ENCODE data around the gene C5orf46.

- TF ChIP-seq CTCF (conservative IDR thresholded peaks at IDR 0.05; ENCODE audit: low read depth in 2 of 2) (no peak), EZH2 (IDR thresholded peaks at IDR 0.05; ENCODE audit: low read depth, unreplicated experiment) (no peak), CREB1 (CRISPR knock-in tag; IDR thresholded peaks at IDR 0.05; ENCODE audit: low read depth) (no peak), POLR2AphosphoS5 (IDR thresholded peaks at IDR 0.05; ENCODE audit: low read depth) (no peak; the same call in 1 of the 2 replicates), EZH2phosphoT487 (IDR thresholded peaks at IDR 0.05; ENCODE audit: unreplicated experiment) (no peak), ZNF462 (CRISPR knock-in tag; IDR thresholded peaks at IDR 0.05) (no peak), ZNF331 (CRISPR knock-in tag; IDR thresholded peaks at IDR 0.05; ENCODE audit: low read depth) (no peak), NANOG (IDR thresholded peaks at IDR 0.05; ENCODE audit: borderline replicate concordance) (no peak), ZNF114 (CRISPR knock-in tag; IDR thresholded peaks at IDR 0.05) (no peak), JUNB (IDR thresholded peaks at IDR 0.05; ENCODE audit: unreplicated experiment) (no peak)
- TF ChIP-seq, protein P1, sequence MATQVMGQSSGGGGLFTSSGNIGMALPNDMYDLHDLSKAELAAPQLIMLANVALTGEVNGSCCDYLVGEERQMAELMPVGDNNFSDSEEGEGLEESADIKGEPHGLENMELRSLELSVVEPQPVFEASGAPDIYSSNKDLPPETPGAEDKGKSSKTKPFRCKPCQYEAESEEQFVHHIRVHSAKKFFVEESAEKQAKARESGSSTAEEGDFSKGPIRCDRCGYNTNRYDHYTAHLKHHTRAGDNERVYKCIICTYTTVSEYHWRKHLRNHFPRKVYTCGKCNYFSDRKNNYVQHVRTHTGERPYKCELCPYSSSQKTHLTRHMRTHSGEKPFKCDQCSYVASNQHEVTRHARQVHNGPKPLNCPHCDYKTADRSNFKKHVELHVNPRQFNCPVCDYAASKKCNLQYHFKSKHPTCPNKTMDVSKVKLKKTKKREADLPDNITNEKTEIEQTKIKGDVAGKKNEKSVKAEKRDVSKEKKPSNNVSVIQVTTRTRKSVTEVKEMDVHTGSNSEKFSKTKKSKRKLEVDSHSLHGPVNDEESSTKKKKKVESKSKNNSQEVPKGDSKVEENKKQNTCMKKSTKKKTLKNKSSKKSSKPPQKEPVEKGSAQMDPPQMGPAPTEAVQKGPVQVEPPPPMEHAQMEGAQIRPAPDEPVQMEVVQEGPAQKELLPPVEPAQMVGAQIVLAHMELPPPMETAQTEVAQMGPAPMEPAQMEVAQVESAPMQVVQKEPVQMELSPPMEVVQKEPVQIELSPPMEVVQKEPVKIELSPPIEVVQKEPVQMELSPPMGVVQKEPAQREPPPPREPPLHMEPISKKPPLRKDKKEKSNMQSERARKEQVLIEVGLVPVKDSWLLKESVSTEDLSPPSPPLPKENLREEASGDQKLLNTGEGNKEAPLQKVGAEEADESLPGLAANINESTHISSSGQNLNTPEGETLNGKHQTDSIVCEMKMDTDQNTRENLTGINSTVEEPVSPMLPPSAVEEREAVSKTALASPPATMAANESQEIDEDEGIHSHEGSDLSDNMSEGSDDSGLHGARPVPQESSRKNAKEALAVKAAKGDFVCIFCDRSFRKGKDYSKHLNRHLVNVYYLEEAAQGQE (IDR thresholded peaks at IDR 0.05; ENCODE audit: unreplicated experiment): no peak
- TF ChIP-seq, protein P2, sequence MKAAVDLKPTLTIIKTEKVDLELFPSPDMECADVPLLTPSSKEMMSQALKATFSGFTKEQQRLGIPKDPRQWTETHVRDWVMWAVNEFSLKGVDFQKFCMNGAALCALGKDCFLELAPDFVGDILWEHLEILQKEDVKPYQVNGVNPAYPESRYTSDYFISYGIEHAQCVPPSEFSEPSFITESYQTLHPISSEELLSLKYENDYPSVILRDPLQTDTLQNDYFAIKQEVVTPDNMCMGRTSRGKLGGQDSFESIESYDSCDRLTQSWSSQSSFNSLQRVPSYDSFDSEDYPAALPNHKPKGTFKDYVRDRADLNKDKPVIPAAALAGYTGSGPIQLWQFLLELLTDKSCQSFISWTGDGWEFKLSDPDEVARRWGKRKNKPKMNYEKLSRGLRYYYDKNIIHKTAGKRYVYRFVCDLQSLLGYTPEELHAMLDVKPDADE (IDR thresholded peaks at IDR 0.05): no peak
Measured at GRCh38 chr5:147882586-147883313, 23.6 kb downstream of the C5orf46 start.

Measured in GM23338 (cell line).